Measurements from ENCODE around the gene E4F1.
A peak's percentile ranks its signal among the peaks of the same experiment; 100 is the strongest.

E4F1 gene

GRCh38 chr16:2206420-2206779, 17.0 kb upstream of the E4F1 start:
- no peak for DNase-seq (ENCODE audit: low read depth)
- peak overlapping the region; percentile 90 for H3K4me3 ChIP-seq (ENCODE audit: low read length)
- no peak for TF ChIP-seq CTCF (conservative IDR thresholded peaks at IDR 0.05; ENCODE audit: low read length)

- TF ChIP-seq CTCF (conservative IDR thresholded peaks at IDR 0.05; ENCODE audit: low read length) = no peak
- no peak overlapping the region for H3K4me3 ChIP-seq (ENCODE audit: low read length)
- no peak for DNase-seq (ENCODE audit: low read depth)
These were observed 16.5 kb upstream of the E4F1 start for GRCh38 chr16:2206780-2207433.

GRCh38 chr16:2207872-2208271, 15.5 kb upstream of the E4F1 start:
- TF ChIP-seq CTCF (conservative IDR thresholded peaks at IDR 0.05; ENCODE audit: low read length) = no peak
- H3K4me3 ChIP-seq (ENCODE audit: low read length) = no peak overlapping the region
- DNase-seq (ENCODE audit: low read depth) = no peak

GRCh38 chr16:2208308-2208707, 15.1 kb upstream of the E4F1 start:
- no peak overlapping the region for H3K4me3 ChIP-seq (ENCODE audit: low read length)
- TF ChIP-seq CTCF (conservative IDR thresholded peaks at IDR 0.05; ENCODE audit: low read length) = no peak
- DNase-seq (ENCODE audit: low read depth) = no peak

- no peak overlapping the region for H3K4me3 ChIP-seq (ENCODE audit: low read length)
- TF ChIP-seq CTCF (conservative IDR thresholded peaks at IDR 0.05; ENCODE audit: low read length) = no peak
- DNase-seq (ENCODE audit: low read depth) = no peak
These were observed 14.6 kb upstream of the E4F1 start for GRCh38 chr16:2208772-2209171.

GRCh38 chr16:2209258-2210008, 14.0 kb upstream of the E4F1 start:
- no peak overlapping the region for H3K4me3 ChIP-seq (ENCODE audit: low read length)
- no peak for DNase-seq (ENCODE audit: low read depth)
- TF ChIP-seq CTCF (conservative IDR thresholded peaks at IDR 0.05; ENCODE audit: low read length) = no peak

- no peak overlapping the region for H3K4me3 ChIP-seq (ENCODE audit: low read length)
- no peak for TF ChIP-seq CTCF (conservative IDR thresholded peaks at IDR 0.05; ENCODE audit: low read length)
- DNase-seq (ENCODE audit: low read depth) = no peak
These were observed 13.4 kb upstream of the E4F1 start for GRCh38 chr16:2210009-2210332.

Measured in AG10803 (cell line).